Measurements from ENCODE around the gene GABRB1. TPM values are rescaled to one million over a fixed set of nuclear protein-coding genes. Genes with fewer than 3 reads are reported as not detected.
"Not testable (repeated sequence)": the region's sequence is repeated elsewhere in the genome, so short reads cannot be mapped to it uniquely, and the experiment has no call there.

The GABRB1 gene
- total RNA-seq, 1 donor from 2014 or later: 0.69 TPM

DNA sequence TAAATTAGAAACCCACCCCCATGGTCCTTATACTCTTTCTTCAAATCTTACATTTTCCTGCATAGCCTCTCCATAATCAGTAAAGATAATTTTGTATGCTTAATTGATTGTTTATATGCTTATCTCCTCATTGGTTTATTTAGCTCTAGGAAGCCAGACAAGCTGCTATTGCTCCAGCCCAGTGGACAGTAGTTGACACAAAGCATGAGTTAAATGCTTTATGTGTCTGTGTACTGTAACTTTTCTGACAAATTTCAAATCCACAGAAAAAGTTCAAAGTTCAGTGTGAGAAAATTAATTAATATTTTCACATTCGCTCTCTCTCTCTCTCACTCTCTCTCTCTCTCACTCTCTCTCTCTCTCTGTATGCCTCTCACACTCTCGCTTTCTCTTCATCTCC is 181.7 kb downstream of the GABRB1 start:
- DNase-seq: no peak

DNA sequence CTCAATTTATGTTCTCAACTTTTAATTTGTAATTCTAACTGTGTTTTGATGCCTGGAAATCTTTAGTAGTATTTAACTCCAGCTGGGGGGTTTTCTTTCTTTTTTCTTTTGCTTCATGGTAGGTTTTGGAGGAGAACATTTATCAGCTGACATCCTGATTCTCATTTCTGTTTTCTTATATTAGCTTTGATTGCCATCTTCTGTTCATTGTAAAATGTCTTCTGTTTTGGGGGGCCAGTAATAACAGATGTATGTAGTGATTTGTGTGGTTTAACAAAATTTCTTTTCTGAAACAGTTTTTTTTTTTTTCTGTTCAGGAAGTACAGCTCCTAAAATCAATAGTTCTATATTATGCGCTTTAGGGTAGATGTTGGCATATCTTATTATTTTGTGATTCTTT is 182.2 kb downstream of the GABRB1 start:
- DNase-seq: no peak

DNA sequence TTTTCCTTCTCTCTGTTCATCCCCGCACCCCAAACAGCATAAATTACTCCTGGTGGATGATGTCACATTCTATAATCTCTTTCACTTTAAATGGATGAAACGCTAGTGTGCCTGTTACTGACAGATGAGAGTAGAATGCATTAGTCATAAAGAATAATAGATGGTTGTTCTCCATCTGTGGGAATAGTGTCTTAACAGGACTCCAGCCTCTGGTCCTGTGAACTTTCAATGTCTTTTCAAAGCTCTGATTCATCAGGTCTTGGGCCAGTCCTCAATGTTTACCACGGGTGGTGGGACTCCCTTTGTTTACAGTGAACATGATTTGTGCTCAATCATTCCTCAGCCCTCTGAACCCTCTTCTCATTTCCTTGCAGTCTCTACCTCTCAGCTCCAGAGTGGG is 182.6 kb downstream of the GABRB1 start:
- no peak for DNase-seq

DNA sequence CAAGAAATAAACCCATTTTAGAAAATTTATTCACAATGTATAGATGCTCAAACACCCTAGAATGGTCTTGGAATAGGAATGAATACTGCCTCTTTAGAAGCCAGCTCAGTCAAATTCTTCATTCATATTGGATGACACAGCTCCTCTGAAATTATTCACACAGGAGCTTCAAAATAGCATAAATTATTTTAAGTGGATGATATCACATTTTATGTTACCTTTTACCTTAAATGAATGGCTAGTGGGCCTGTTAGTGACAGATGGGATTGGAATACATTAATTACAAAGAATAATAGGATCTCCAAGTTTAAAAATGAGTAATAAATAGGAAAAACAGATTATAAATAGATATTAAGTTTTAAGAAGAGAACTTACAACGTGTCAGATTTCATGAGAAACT is 184.4 kb downstream of the GABRB1 start:
- DNase-seq: no peak

DNA sequence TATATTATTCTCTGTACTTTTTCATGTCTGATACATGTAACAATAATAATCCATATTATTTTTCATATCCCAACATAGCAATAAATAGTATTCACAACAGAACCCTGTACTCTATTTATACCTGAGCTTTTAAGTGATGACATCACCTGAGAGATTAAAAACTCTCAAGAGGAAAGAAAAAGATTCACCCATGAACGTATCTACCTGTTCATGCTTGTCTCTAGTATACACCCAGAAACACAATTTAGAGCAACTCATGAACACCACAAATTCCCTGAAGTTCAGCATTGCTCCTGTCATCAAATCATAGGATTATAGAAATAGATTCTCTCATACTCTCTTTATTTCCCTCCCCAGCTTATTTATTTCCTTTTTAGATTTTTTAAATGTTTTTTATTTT is 185.9 kb downstream of the GABRB1 start:
- DNase-seq: no peak

DNA sequence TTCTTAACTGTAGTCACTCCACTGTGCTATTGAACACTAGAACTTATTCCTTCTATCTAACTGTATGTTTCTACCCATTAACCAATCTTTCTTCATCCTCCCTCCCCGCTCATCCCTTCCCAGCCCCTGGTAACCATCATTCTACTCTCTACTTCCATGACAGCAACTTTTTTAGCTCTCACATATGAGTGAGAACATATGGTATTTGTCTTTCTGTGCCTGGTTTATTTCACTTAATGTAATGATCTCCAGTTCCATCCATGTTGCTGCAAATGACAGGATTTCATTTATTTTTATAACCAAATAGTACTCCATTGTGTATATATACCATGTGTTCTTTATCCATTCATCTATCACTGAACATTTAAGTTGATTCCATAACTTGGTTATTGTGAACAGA is 186.5 kb downstream of the GABRB1 start:
- DNase-seq: no peak

DNA sequence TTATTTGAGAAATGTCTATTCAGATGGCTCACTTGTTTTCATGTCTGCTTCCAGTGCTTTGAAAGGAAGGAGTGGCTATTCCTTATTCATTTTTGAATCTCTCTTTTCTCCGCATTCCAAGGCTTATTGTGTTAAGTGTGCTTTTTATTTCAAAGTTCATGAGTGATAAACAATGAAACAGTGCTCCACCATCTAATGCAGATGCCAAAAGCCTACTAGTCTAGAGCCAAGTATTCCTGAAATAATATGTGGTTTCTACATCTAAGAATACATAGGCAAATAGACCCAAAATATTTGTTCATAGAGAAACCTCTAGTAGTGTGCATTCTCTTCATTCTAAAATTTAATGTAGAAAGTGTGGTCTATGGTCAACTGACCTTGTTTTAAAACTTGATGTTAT is 187.3 kb downstream of the GABRB1 start:
- no peak for DNase-seq

DNA sequence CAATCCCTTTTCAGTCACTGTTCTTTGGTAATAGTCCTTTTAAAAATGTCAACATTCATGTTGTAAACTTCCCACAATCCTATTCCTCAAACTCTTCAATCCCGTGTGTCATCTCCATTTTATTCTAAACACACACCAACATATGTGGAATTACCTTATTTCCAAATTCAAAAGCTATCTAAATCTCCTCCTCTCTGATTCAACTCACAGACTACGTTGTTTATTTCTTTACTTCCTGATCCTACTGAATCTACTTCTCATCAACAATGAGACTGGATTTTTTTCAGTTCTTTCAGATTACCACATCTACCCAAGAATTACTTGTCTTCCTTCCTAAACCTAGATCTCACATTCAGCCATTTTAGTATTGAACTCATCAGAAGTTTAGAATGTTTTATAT is 188.2 kb downstream of the GABRB1 start:
- no peak for DNase-seq

DNA sequence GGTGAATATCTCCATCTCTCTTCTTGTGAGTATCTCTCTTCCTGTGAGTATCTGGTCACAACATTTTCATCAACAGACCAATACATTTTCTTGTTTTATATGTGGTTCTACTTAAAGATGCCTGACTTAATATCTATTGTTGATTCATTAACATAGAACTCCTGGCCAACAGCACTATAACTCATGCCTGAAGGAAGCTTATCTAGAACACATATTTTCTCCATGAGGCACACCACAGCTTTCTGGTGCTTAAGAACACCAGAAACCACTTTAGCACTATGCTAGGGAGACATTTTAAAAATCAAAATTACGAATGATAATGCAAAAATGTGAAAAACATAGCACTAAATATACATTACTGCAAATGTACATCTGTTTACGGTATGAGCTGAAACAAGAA is 190.4 kb downstream of the GABRB1 start:
- DNase-seq: no peak

DNA sequence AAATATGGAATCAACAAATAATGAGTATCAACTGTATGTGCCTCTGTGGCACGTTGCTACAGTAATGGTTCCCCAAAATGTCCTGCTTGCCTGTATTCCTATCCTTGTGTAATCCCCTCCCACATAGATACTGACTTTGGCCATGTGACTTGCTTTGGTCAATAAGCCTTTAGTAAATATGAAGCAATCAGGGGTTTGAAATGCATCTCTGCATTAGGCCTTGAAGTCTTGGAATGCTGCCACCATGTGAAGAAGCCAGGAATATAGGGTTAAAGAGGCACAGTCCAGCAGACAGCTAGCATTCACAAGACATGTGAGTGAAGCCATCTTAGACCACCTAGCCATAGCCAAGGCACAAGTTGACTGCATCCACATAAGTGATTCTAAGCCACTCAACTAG is 190.9 kb downstream of the GABRB1 start:
- DNase-seq: no peak

DNA sequence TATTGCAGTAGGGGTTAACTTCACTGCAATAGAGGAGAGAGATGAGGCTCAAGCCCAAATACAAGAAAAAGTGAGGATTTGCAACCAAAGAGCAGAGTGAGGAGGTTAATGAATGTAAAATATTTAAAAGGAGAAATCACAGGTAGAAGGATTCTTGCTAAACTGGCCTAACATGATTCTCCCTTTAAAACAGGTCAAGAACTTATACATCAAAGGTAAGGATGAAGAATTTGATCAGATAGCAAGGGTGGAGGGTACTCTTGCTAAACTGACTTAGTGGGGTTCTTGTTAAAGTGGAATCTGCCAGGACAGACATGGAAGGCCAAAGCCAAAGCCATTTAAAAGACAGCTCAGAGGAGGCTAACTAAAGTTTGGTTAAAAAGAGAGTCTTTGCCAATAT is 193.0 kb downstream of the GABRB1 start:
- DNase-seq: no peak

DNA sequence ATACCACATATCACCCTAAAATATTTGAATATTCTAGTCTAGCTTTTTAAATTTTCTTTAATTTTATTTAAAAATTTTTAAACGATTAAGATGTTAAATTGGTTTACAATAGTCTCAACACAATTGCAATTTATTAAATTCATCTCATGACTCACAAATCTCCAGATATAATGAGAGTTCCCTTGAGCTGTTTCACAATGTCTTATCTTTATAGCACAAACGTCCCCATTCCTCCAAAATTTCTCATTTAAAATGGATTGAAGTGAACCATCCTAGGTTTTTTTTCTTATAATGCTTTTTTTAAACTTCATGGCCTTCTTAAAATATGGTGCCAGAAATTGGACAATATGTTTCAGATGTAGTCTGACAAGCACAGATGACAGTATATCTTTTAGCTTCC is 204.4 kb downstream of the GABRB1 start:
- DNase-seq: no peak

DNA sequence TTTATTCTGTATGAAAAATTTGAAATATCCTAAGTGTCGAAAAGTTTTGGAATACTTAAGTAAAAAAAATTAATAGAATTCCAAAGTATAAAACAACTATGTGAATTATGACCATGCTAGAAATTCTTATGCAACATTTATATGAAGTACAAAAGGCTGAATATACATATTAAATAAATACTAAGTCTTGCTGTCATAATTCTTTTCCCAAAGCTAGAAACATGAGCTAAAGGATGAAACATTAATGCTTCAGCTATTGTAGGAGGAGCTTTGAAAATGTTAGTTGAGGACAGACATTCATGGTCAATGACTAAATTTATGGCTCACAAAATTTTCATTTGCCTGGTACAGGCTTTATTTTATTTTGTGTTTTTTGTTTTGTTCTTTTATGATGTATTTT is 207.3 kb downstream of the GABRB1 start:
- no peak for DNase-seq

DNA sequence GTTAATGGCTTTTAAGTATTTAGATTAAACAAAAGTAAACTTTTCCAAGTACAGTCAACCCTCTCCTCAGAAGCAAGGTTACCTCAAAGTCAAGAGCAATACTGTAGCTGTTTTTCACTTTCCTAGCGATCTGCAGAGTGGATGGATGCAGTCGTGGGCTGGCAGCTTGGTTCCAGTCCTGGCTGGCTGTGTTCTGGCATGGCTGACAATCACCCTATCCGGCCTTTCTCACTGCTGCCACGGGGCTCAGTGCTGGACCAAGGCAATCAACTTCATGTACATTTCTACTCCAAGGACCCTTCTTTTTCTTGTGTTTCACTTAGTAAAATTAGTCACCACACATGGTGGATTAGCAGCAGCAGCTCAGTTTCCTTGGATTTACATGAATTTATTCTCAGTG is 208.3 kb downstream of the GABRB1 start:
- DNase-seq: no peak

DNA sequence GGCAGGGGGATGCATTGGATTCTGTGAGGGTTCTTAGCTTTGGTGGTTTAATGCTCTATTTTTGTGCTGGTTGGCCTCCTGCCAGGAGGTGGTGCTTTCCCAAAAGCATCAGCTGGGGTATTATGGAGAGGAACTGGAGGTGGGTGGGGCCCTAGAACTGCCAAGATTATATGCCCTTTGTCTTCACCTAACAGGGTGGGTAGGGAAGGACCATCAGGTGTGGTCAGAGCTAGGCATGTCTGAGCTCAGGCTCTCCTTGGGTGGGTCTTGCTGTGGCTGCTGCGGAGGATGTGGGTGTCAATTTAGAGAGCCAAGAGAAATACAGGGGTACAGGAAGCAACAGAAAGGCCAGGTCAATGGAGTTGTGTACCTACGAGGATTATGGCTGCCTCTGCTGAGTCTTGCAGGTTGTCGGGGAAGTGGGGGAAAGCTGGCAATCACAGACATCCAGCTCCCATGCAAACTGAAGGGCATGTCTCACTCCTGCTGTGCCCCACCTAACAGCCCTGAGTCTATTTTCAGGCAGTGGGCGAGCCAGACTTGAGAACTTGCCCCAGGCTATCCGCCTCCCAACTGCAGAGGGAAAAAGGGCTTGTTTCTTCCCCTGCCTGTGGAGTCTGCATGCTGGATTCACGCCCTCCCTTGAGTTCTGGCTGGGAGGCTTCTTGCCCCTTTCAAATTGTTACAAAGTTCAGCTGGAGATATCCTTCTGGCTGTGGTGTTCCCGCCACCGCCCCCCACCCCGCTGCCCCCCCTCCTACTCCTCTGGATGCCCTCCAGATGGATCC is 220.2 kb downstream of the GABRB1 start:
- no peak for DNase-seq

DNA sequence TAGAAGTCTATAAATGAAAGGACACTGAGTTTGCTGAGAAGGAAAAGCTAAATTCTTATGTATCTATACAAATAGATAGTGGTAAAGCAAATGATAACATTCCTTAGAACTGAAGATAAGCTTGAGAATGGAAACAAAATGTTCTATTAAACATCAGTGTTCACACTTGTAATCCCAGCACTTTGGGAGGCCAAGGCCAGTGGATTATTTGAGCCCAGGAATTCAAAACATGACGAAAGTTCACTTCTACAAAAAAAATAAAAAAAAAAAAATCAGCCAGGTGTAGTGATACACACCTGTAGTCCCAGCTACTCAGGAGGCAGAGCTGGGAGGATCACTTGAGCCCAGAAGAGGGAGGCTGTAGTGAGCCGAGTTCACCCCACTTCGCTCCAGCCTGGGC is 232.4 kb downstream of the GABRB1 start:
- no peak for DNase-seq

DNA sequence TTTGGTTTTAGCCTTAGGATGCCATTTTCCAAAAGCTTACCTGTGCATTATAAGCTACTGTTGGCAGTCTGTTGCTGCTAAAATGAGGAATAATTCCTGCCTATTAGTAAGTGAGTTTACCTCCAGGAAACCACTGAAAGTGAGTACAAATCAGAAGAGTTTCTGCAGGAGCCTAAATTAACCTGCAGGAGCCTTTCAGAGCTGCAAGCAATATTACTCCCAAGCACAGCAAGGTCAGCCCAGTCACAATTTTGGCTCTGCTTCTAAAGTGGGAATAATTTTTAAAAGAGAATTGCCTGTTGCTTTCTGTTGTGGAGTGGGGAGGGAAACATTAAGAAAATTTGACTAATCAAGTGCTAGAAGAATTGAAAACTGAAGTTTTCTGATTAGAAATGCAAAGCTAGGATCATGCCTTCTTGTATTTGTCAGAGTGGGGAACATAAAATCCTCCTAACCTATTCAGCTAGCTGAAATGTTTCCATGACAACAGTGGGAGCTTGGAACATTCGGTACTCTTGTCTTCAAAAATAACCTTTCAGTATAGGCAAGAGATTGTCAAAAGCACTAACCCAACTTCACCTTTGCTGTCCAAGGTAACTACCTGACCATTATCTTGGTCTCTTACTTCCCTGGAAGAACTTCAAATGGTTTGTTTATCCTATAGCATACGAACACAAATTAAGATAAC is 239.0 kb downstream of the GABRB1 start:
- DNase-seq: no peak

DNA sequence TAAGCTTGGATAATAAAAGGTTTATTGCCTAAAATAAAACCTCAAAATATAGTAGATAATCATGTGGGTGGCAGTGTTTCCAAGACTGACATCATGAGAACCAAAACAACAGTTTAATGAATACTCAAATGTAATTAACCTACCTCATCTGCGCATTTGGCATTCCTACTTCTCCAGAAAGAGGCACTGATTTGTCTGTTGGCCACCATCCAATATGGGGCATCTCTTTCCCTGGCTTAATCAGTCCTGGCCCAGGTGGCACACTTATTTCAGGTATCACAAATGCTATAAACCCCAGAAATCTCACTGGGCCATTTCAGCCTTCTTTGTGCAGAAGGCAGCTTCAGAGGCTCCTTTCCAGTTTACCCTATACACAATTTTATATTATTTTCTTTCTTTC is 239.9 kb downstream of the GABRB1 start:
- no peak for DNase-seq

DNA sequence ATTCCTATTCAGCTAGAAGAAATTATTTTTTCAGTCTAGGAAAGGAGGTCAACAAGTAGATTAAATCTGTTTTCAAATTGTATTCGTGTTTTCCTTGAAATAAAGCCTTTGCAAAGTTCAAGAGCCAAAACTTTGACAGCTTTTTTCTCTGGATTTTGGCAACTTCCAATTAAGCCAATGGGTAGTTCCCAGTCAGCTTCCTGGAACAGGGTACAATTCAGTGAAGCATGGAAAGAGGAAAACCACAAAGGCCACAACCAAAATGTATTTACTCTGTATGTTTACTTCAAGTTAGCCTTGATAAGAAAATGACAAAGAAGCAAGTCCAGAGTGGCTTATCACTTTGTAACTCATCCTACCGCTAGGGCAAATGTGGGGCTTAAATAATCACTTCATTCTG is 243.5 kb downstream of the GABRB1 start:
- DNase-seq: no peak

DNA sequence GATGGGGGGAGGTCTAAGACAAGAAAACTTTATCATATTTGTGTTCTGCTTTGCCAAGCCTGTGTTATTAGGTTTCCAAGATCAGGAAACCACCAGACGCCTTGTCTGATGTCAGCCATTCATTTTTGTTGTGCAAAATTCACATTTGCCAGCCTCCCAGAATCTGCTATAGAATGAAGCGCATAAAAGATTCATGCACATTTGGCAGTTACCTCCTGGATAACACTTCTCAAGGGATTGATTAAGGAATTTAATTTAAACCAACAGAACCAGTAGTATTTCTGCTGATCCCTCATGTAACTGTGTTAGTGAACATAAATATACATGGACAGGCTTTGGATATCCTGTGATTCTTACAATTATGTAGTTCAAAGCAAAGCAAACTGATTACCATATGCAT is 244.2 kb downstream of the GABRB1 start:
- DNase-seq: no peak

DNA sequence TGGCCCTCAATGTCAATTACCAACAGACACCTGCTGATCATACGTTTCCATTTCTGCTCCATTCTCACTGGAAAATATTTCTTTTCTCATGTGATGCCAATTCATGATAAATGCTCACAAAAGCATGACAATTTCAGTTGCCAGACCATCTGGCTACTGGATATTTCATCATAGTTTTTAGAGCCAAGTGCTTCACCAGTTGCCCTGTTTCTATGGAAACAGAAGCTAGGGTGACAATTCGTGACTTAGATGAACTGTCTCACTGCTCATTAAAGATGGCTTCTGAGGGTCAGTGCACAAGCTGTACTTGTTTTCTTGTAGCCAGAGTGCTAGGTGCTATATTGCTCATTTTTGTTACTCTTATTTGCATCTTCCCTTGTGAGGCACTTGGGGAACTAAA is 247.3 kb downstream of the GABRB1 start:
- DNase-seq: no peak

DNA sequence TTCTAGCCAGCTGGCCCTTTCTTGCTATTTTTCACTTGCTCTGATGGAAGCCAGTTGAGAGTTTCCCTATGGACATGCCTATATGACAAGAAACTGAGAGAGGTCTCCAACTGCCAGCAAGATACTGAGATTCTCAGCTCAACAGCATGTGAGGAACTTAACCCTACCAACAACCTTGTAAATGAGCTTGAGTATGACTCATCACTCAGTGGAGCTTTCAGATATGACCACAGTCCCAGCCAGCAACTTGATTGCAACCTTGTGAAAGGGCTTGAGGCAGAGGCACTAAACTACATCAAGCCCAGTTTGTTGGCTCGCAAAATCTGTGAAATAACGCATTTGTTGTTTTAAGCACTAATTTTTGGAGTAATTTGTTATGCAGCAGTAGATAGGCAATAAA is 256.4 kb downstream of the GABRB1 start:
- DNase-seq: no peak

DNA sequence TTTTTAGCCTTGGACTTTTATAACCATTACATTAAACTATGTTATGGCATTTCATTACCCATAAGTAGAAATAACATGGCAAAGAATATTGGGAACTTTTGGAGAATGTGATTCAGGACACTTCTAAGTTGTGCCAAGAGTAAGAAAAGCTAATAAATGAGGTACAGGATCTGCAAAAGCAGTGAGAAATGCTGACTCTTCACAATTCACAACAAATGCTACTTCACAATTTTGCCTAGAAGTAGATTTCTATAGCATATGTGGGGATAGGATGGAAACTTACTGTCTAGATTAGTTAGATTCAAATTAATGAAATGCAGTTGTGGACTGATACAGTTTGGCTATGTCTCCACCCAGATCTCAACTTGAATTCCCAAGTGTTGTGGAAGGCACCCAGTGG is 258.4 kb downstream of the GABRB1 start:
- no peak for DNase-seq

DNA sequence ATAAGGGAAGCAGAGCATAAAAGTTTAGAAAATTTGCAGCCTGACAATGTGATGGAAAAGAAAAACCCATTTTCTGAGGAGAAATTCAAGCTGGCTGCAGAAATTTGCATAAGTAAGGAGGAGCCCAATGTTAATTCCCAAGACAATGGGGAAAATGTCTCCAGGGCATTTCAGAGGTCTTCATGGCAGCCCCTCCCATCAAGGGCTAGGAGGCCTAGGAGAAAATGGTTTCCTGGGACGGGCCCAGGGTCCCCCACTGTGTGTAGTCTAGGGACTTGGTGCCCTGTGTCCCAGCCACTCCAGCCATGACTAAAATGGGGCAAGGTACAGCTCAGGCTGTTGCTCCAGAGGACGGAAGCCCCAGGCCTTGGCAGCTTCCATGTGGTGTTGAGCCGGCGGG is 259.5 kb downstream of the GABRB1 start:
- DNase-seq: not testable (repeated sequence)
